Coronary artery (tissue), 2 donors: ENCODE measurements around the gene FAM8A1.

Source experiments
- DNase-seq: peaks from one replicate; pipeline ENCODE4 v3.0.0-alpha.2; 2017; ENCODE audit warnings: low spot score
- H3K27ac ChIP-seq, 2 donors: fragments of 200-600 bp; sonication (generic); one replicate each; pipeline ENCODE4 v1.5.1; 2016 to 2019
- H3K4me3 ChIP-seq: fragments of 200-600 bp; sonication (generic); 2 replicates; pipeline ENCODE4 v1.5.1; 2016; ENCODE audit warnings: mild to moderate bottlenecking, moderate library complexity
- TF ChIP-seq, protein P1 (sequence below): fragments of 200-600 bp; sonication (generic); IDR thresholded peaks from one replicate; pipeline ENCODE4 v1.5.1; 2019; ENCODE audit warnings: antibody characterized with exemption

The FAM8A1 gene

DNA sequence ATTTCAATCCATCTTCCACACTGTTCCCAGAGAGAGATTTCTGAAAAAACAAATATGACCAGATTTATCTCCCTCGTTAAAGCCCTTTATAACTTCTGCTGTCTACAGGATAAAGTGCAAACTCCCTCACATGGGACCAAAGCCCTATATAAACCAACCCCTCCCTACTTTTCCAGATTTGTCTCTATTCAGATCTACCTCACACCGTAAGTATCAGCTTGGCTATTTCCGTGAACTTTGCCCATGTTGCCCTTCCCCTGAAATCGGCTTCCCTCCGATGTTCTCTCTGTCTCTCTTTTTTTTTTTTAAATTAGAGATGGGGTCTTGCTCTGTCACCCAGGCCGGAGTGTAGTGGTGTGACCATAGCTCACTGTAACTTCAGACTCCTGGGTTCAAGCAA lies 12.1 kb upstream of the FAM8A1 start:
- Histone ChIP-seq H3K4me3 (no peak overlapping the region), H3K27ac (no peak overlapping the region)
- TF ChIP-seq, protein P1, sequence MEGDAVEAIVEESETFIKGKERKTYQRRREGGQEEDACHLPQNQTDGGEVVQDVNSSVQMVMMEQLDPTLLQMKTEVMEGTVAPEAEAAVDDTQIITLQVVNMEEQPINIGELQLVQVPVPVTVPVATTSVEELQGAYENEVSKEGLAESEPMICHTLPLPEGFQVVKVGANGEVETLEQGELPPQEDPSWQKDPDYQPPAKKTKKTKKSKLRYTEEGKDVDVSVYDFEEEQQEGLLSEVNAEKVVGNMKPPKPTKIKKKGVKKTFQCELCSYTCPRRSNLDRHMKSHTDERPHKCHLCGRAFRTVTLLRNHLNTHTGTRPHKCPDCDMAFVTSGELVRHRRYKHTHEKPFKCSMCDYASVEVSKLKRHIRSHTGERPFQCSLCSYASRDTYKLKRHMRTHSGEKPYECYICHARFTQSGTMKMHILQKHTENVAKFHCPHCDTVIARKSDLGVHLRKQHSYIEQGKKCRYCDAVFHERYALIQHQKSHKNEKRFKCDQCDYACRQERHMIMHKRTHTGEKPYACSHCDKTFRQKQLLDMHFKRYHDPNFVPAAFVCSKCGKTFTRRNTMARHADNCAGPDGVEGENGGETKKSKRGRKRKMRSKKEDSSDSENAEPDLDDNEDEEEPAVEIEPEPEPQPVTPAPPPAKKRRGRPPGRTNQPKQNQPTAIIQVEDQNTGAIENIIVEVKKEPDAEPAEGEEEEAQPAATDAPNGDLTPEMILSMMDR: no peak
- no peak for DNase-seq

DNA sequence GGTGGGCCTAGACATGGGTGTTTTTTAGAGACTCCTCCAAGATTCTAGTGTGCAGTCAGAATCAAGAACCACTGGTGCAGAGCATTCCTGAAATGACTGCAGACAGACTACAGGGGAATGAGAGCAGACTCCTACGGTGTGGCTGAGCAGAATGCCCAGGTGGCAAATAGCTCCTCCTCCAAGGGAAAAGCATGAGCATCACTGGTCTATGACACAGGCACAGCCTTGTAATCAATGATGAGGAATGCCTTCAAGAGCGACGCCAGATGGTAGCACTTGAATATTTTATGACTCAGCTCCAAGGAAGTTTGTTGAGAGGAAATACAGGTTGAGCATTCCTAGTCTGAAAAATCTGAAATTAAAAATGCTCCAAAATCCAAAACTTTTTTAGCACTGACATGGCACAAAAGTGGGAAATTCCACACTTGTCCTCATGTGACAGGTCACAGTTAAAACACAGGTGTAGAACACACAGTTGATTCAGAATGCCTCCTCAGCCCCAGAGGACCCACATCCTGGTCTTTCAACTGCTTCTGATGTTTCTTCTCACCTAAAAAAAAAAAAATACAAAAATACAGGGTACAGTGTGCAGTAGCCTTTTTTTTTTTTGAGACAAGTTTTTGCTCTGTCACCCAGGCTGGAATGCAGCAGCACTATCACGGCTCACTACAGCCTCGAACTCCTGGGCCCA lies 10.6 kb upstream of the FAM8A1 start:
- Histone ChIP-seq H3K27ac (no peak overlapping the region), H3K4me3 (no peak overlapping the region)
- TF ChIP-seq, protein P1: no peak
- DNase-seq: no peak

DNA sequence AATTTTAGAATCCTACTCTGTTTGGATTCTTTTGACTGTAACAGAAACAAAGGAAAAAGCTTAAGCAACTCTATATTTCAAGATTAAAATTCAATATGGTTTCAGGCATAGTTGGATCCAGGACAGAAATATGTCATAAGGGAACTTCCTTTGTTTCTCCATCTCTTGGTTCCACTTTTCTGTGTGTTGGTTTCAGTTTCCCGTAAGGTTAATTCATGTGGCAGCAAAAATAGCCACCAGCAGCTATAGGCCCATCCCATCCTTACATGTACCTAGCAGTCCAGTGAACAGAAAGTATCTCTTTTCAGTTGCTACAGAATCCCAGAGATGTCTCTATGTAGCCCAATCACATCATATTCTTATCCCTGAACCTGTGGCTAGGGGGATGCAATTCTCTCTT lies 8.8 kb upstream of the FAM8A1 start:
- no peak overlapping the region for H3K27ac ChIP-seq
- H3K4me3 ChIP-seq: no peak overlapping the region
- no peak for DNase-seq
- TF ChIP-seq, protein P1: no peak

DNA sequence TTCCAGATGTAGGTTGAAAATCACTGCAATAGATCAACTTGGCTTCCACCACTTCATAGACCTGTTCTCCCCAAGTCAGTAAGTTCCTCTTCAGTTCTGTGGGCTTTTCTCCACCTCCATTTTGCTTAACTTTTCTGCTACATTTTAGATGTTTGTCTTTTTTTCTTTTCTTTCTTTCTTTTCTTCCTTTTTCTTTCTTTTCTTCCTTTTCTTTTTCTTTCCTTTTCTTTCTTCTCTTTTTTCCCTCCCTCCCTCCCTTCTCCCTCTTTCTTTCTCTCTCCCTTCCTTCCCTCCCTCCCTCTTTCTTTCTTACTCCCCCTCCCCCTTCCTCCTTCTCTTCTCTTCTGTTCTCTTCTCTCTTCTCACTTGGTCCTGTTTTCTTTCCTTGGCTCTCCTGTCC lies 6.9 kb upstream of the FAM8A1 start:
- TF ChIP-seq, protein P1: no peak
- no peak overlapping the region for H3K27ac ChIP-seq
- DNase-seq: no peak
- H3K4me3 ChIP-seq: no peak overlapping the region

DNA sequence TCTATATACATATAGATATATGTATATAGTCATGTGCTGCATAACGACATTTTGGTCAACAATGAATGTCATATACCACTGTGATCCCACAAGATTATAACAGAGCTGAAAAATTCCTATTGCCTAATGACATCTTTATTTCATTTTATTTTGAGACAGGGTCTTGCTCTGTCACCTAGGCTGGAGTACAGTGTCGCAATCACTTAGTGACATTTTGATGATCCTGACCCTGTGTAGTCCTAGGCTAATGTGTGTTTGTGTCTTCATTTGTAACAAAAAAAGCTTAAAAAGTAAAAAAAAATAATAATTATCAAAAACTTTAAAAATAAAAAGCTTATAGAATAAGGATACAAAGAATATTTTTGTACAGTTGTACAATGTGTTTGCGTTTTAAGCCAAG lies 4.0 kb upstream of the FAM8A1 start:
- no peak for DNase-seq
- Histone ChIP-seq H3K27ac (no peak overlapping the region), H3K4me3 (no peak overlapping the region)
- TF ChIP-seq, protein P1: no peak

DNA sequence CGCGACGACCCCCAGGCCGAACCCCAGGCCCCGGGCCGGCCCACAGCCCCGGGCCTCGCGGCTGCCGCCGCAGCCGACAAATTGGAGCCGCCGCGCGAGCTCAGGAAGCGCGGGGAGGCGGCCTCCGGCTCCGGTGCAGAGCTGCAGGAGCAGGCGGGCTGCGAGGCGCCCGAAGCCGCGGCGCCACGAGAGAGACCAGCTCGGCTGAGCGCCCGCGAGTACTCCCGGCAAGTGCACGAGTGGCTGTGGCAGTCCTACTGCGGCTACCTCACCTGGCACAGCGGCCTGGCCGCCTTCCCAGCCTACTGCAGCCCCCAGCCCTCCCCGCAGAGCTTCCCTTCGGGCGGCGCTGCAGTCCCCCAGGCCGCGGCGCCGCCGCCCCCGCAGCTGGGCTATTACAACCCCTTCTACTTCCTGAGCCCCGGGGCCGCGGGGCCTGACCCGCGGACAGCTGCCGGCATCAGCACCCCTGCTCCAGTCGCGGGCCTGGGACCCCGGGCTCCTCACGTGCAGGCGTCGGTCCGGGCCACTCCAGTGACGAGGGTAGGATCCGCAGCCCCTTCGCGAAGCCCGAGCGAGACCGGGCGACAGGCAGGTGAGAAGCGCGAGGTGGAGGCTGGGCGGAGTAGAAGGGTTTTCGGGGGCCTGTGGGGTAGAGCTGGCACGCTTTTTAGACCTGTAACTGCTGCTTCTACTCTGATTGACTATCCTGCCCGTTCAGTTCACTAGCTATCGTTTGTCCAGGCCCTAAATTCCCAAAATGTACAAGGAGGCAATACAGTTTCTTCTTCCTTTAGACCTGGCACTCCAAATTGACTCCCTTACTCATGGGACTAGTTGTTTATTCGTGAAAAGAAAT lies 654 bp downstream of the FAM8A1 start:
- peak; percentile 77 for DNase-seq
- TF ChIP-seq, protein P1: no peak
- Histone ChIP-seq H3K27ac (peak overlapping the region; percentile 89 to 96), H3K4me3 (peak overlapping the region; percentile 94)

DNA sequence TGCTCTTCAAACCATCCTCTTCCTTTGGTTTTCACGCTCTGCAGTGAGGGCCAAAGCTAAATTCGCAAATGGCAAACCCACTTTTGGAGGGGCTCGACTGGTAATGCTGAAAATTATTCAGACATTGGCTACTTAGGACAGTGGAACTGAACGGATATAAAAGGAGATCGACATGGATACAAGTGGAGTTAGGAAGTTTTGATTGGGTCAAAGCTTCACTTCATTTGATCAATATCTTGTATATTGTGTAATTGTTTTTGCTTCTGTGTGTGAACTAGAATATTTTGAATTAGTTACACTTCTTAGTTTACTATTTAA lies 1.2 kb downstream of the FAM8A1 start:
- peak overlapping the region; percentile 89 to 96 for H3K27ac ChIP-seq
- TF ChIP-seq, protein P1: no peak
- DNase-seq: no peak
- H3K4me3 ChIP-seq: peak overlapping the region; percentile 94
